ENCODE results near the gene CYB5B.
"Not testable (repeated sequence)": the region's sequence is repeated elsewhere in the genome, so short reads cannot be mapped to it uniquely, and the experiment has no call there.

CYB5B gene

GRCh38 chr16:69431948-69432468 is 7.6 kb downstream of the CYB5B start:
- in situ Hi-C loops (cut with HindIII; ENCODE audit: low sequenced_read_pairs): no loop called here
- no peak for TF ChIP-seq CTCF (IDR thresholded peaks at IDR 0.05; ENCODE audit: low read depth, low read length)
- H3K4me3 ChIP-seq (ENCODE audit: low read depth, low read length): no peak overlapping the region
- no peak for DNase-seq (ENCODE audit: low read depth, low spot score)

- no peak for TF ChIP-seq CTCF (IDR thresholded peaks at IDR 0.05; ENCODE audit: low read depth, low read length)
- in situ Hi-C loops (cut with HindIII; ENCODE audit: low sequenced_read_pairs): no loop called here
- no peak overlapping the region for H3K4me3 ChIP-seq (ENCODE audit: low read depth, low read length)
- no peak for DNase-seq (ENCODE audit: low read depth, low spot score)
These were observed 9.6 kb downstream of the CYB5B start for GRCh38 chr16:69434066-69434465.

GRCh38 chr16:69435977-69436820 is 11.8 kb downstream of the CYB5B start:
- in situ Hi-C loops (cut with HindIII; ENCODE audit: low sequenced_read_pairs): no loop called here
- no peak overlapping the region for H3K4me3 ChIP-seq (ENCODE audit: low read depth, low read length)
- no peak for TF ChIP-seq CTCF (IDR thresholded peaks at IDR 0.05; ENCODE audit: low read depth, low read length)
- DNase-seq (ENCODE audit: low read depth, low spot score): no peak

- H3K4me3 ChIP-seq (ENCODE audit: low read depth, low read length): no peak overlapping the region
- no peak for TF ChIP-seq CTCF (IDR thresholded peaks at IDR 0.05; ENCODE audit: low read depth, low read length)
- no peak for DNase-seq (ENCODE audit: low read depth, low spot score)
- in situ Hi-C loops (cut with HindIII; ENCODE audit: low sequenced_read_pairs): no loop called here
These were observed 12.5 kb downstream of the CYB5B start for GRCh38 chr16:69436896-69437295.

GRCh38 chr16:69438465-69438864 is 14.0 kb downstream of the CYB5B start:
- TF ChIP-seq CTCF (IDR thresholded peaks at IDR 0.05; ENCODE audit: low read depth, low read length): no peak
- no peak for DNase-seq (ENCODE audit: low read depth, low spot score)
- H3K4me3 ChIP-seq (ENCODE audit: low read depth, low read length): no peak overlapping the region
- in situ Hi-C loops (cut with HindIII; ENCODE audit: low sequenced_read_pairs): no loop called here

- no peak for TF ChIP-seq CTCF (IDR thresholded peaks at IDR 0.05; ENCODE audit: low read depth, low read length)
- no peak overlapping the region for H3K4me3 ChIP-seq (ENCODE audit: low read depth, low read length)
- DNase-seq (ENCODE audit: low read depth, low spot score): no peak
- in situ Hi-C loops (cut with HindIII; ENCODE audit: low sequenced_read_pairs): no loop called here
These were observed 15.8 kb downstream of the CYB5B start for GRCh38 chr16:69440250-69440649.

- in situ Hi-C loops (cut with HindIII; ENCODE audit: low sequenced_read_pairs): not testable (repeated sequence)
These were observed 16.6 kb downstream of the CYB5B start for GRCh38 chr16:69441030-69441429.

More at GRCh38 chr16:69441030-69441429, 16.6 kb downstream of the CYB5B start:
- not testable (repeated sequence) for DNase-seq (ENCODE audit: low read depth, low spot score); H3K4me3 ChIP-seq (ENCODE audit: low read depth, low read length)
